Fibroblast of pulmonary artery (primary cell): Measurements from ENCODE around the gene SUPT6H.

Source experiments
- DNase-seq: peaks from one replicate; pipeline ENCODE4 v3.0.0-alpha.2; 2010; ENCODE audit warnings: low read depth
- H3K4me3 ChIP-seq: replicated peaks from 2 replicates; pipeline ENCODE4 v1.5.1; 2011; ENCODE audit warnings: low read depth, mild to moderate bottlenecking, control low read depth, low read length, moderate library complexity
- TF ChIP-seq, protein P1 (sequence below): IDR thresholded peaks from 2 replicates; pipeline ENCODE4 v1.5.1; 2011; ENCODE audit warnings: mild to moderate bottlenecking, control low read depth, low read length, inconsistent platforms; ENCODE audit errors: missing control alignments

Gene SUPT6H

DNA sequence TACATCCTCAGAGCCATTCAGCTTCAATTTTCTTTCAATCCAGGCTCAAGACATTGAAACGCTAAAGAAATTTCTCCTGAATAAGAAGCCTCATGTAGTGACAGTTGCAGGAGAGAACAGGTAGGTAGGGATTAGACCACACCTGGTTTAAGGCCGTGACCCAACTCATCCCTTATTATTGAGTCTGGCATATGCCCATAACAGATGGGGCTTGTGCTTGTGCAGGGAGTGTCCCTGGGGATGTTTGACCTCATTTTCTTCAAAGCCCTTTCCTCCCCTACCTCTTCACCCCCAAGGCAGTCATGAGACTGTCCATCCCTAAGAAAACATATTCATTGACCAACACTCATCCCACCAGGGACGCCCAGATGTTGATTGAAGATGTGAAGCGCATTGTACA, 24.3 kb downstream of the SUPT6H start:
- H3K4me3 ChIP-seq: no peak overlapping the region
- TF ChIP-seq, protein P1, sequence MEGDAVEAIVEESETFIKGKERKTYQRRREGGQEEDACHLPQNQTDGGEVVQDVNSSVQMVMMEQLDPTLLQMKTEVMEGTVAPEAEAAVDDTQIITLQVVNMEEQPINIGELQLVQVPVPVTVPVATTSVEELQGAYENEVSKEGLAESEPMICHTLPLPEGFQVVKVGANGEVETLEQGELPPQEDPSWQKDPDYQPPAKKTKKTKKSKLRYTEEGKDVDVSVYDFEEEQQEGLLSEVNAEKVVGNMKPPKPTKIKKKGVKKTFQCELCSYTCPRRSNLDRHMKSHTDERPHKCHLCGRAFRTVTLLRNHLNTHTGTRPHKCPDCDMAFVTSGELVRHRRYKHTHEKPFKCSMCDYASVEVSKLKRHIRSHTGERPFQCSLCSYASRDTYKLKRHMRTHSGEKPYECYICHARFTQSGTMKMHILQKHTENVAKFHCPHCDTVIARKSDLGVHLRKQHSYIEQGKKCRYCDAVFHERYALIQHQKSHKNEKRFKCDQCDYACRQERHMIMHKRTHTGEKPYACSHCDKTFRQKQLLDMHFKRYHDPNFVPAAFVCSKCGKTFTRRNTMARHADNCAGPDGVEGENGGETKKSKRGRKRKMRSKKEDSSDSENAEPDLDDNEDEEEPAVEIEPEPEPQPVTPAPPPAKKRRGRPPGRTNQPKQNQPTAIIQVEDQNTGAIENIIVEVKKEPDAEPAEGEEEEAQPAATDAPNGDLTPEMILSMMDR: no peak
- DNase-seq: no peak

DNA sequence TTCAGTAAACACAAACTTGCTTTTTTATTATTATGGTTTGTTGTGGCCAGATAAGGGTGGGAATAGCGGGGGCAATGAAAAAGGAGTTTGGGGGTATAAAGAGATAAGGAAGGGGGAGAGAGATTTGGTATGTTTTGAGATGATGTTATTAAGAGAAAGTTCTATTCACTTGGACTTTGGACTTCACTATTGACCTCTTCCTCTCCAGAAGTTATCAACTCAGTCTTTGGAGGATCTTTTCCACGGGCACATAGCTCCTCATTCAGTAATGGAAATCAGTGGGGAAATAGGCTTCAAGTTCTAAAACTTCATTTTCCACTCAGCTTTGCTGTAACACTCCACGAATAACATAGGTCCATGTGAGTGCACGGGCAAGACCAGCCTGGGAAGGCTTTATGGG, 26.5 kb downstream of the SUPT6H start:
- DNase-seq: no peak
- TF ChIP-seq, protein P1: no peak
- no peak overlapping the region for H3K4me3 ChIP-seq

DNA sequence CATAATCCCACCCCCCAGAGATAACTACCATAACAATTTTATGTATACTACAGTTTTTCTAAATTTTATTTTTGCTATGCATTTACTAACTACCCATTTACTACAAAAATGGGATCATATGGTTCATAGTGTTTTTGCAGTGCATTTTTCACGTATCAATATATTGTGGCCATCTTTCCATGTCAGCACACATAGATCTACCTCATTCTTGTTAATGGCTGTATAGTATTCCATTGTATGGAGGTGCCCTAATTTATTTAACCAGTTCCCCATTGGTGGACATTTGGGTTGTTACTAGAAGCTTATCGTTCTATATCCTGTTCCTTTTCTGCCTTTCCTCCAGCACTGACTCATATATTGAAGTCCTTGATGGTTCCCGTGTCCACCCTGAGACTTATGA, 27.0 kb downstream of the SUPT6H start:
- no peak overlapping the region for H3K4me3 ChIP-seq
- no peak for DNase-seq
- TF ChIP-seq, protein P1: no peak

DNA sequence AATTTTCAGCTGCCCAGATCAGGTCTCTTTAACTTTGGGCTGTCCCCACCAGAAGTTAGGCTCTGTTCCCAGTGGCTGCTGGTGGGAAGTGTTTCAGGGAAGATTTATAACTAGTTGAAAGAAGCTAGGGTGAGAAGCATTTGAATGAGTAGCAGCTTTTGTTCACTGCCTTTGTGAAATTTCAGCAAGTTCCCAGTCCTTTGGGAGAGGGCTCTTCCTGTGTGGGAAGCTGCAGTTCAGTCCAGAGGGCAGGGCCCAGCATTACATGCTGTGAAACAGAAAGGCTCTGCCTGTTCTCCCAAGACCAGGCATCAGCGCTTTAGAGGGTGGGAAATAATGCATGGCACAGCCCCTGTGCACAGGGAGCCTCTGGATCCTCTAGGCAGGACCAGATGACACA, 31.9 kb downstream of the SUPT6H start:
- TF ChIP-seq, protein P1: no peak
- no peak for DNase-seq
- H3K4me3 ChIP-seq: no peak overlapping the region

DNA sequence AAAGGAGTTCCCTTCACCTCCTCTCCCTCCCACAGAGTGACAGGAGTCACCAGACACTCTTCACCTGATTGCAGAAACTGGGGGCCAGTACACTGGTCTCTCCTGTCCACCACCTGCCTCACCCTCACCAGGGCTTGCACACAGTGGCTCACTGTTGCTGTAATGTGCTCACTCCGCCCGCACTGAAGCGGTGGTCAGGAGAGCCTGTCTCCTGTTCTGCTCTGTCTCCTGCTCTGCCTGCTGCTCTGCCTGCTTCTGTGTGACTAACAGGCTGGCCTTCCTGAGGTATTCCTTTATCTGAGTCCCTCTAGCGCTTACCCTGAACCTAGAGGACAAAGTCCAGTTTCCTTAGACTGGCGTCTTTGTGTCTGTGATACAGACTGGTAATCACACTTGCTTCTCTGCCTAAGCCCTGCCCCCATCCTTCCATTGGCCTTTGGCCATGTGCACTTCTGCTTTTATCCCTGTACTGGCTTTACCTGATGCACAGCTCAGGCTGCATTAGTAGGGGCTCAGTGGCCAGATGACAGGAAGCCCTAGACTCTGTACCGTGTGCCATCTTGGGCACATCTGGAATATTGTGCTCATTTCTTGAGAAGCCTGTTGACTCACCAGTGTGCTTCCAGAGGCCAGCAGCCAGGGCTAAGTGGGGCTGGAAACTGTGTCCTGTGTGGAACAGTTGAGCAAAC, 36.4 kb downstream of the SUPT6H start:
- DNase-seq: no peak
- TF ChIP-seq, protein P1: no peak
- no peak overlapping the region for H3K4me3 ChIP-seq

DNA sequence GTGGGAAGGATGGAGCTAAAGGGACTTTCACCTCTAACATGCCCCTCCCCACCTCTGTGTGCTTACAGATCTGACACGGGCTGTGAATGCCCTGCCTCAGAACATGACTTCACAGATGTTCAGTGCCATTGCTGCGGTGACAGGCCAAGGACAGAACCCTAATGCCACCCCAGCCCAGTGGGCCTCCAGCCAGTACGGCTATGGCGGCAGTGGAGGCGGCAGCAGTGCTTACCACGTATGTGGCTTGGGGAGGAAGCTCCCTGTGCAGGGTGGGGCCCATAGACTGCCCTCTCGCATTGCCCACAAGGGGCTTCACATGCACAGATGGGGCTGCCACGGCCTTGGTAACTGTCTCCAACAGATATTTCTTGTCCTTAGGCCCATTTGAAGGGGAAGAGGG, 38.3 kb downstream of the SUPT6H start:
- DNase-seq: no peak
- TF ChIP-seq, protein P1: no peak
- no peak overlapping the region for H3K4me3 ChIP-seq

DNA sequence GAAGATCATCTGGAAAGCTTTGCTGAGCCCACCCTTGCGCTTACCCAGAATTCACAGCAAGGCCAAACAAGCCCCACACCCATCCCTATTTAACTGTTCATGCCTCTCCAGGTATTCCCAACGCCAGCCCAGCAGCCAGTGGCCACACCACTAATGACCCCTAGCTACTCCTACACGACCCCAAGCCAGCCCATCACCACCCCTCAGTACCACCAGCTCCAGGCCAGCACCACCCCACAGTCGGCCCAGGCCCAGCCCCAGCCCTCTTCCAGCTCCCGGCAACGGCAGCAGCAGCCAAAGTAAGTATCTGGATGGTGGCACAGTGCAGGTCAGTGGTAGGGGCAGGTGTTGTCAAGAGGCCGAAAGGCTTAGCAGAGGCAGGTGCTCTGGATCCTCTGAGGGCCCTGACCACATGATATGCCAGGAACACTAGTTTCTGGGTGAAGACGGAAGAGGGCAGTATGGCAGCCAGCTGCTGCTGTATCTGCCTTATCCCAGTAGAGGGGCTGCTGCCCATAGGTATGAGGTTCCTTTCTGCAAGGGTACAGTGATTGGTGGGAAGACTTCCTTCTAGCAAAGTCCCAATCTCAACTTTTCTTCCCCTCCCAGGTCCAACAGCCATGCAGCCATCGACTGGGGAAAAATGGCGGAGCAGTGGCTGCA, 39.0 kb downstream of the SUPT6H start:
- H3K4me3 ChIP-seq: no peak overlapping the region
- DNase-seq: no peak
- TF ChIP-seq, protein P1: no peak
